Suprapubic skin (tissue), 4 donors: ENCODE measurements around the gene UACA. TPM values are rescaled to one million over a fixed set of nuclear protein-coding genes. Genes with fewer than 3 reads are reported as not detected.

Source experiments
- DNase-seq, 2 donors: peaks; one replicate each; pipeline ENCODE4 v3.0.0-alpha.2; 2019; ENCODE audit warnings: low spot score in 2 of 2
- H3K27ac ChIP-seq: fragments of 200-600 bp; sonication (generic); one replicate; pipeline ENCODE4 v1.5.1; 2019
- H3K27me3 ChIP-seq: fragments of 200-600 bp; sonication (generic); one replicate; pipeline ENCODE4 v1.5.1; 2019
- H3K36me3 ChIP-seq: fragments of 200-600 bp; sonication (generic); one replicate; pipeline ENCODE4 v1.5.1; 2019
- H3K4me1 ChIP-seq: fragments of 200-600 bp; sonication (generic); one replicate; pipeline ENCODE4 v1.5.1; 2019
- H3K4me3 ChIP-seq: fragments of 200-600 bp; sonication (generic); one replicate; pipeline ENCODE4 v1.5.1; 2019; ENCODE audit warnings: mild to moderate bottlenecking
- H3K9me3 ChIP-seq: fragments of 200-600 bp; sonication (generic); one replicate; pipeline ENCODE4 v1.5.1; 2019
- CTCF ChIP-seq, 2 donors: fragments of 200-600 bp in 1 of 2; fragments of 450-650 bp in 1 of 2; sonication (generic) in 1 of 2; IDR thresholded peaks; one replicate each; pipeline ENCODE4 v1.5.1; 2016 to 2019; ENCODE audit warnings: antibody characterized with exemption in 2 of 2, mild to moderate bottlenecking in 1 of 2, moderate library complexity in 1 of 2
- EP300 ChIP-seq: sonication (generic); formaldehyde crosslinking; IDR thresholded peaks from one replicate; pipeline ENCODE4 v1.6.1; 2017; ENCODE audit warnings: antibody characterized with exemption
- POLR2A ChIP-seq, 2 donors: fragments of 450-650 bp; IDR thresholded peaks; one replicate each; pipeline ENCODE4 v1.6.1; 2017; ENCODE audit warnings: antibody characterized with exemption in 2 of 2, mild to moderate bottlenecking in 2 of 2, moderate library complexity in 2 of 2
- POLR2AphosphoS5 ChIP-seq, 3 donors: sonication (generic); formaldehyde crosslinking; IDR thresholded peaks; one replicate each; pipeline ENCODE4 v1.6.1; 2017; ENCODE audit warnings: antibody characterized with exemption in 3 of 3
- WGBS: methylation state at CpG from one replicate; pipeline ENCODE4 v1.1.5; 2018; 5-methylcytosine and 5-hydroxymethylcytosine counted together
- total RNA-seq, 4 donors: library from RNA; depleted of rRNA; stranded (reverse); fragments of >200 nt; gene quantifications; one replicate each; pipeline ENCODE4 v1.1.0, GENCODE V29; 2016

The UACA gene
- total RNA-seq, 4 donors from 2014 or later = 23.4 to 97.8 (median 27.2) TPM

- no peak overlapping the region for H3K27ac ChIP-seq
- DNase-seq = no peak
- H3K4me3 ChIP-seq = no peak overlapping the region
- WGBS = 94% methylated on average over 3 of the region's 3 CpGs
- no peak for TF ChIP-seq EP300
- TF ChIP-seq POLR2AphosphoS5 (IDR thresholded peaks at IDR 0.05) = no peak
- no peak for TF ChIP-seq CTCF (IDR thresholded peaks at IDR 0.05)
- no peak for TF ChIP-seq POLR2A (IDR thresholded peaks at IDR 0.05)
- H3K27me3 ChIP-seq = no peaks in the 10 kb centered on the region
- H3K4me1 ChIP-seq = no peaks in the 10 kb centered on the region
- H3K36me3 ChIP-seq = peaks cover 36% of the 10 kb centered on the region
- H3K9me3 ChIP-seq = no peaks in the 10 kb centered on the region
Measured at GRCh38 chr15:70659662-70660061, 103.7 kb downstream of the UACA start.

- no peaks in the 10 kb centered on the region for H3K27me3 ChIP-seq
- no peaks in the 10 kb centered on the region for H3K4me1 ChIP-seq
- no peak overlapping the region for H3K4me3 ChIP-seq
- WGBS = 83% methylated on average over 3 of the region's 3 CpGs
- no peaks in the 10 kb centered on the region for H3K9me3 ChIP-seq
- DNase-seq = no peak
- TF ChIP-seq POLR2AphosphoS5 (IDR thresholded peaks at IDR 0.05) (no peak), EP300 (no peak), POLR2A (IDR thresholded peaks at IDR 0.05) (no peak), CTCF (IDR thresholded peaks at IDR 0.05) (no peak)
- H3K36me3 ChIP-seq = peaks cover 33% of the 10 kb centered on the region
- no peak overlapping the region for H3K27ac ChIP-seq
Measured at GRCh38 chr15:70658641-70659040, 104.7 kb downstream of the UACA start.

GRCh38 chr15:70653426-70653825, 109.9 kb downstream of the UACA start:
- no peak for TF ChIP-seq POLR2A (IDR thresholded peaks at IDR 0.05)
- no peak for TF ChIP-seq EP300
- TF ChIP-seq CTCF (IDR thresholded peaks at IDR 0.05) = no peak
- no peak for TF ChIP-seq POLR2AphosphoS5 (IDR thresholded peaks at IDR 0.05)
- H3K27me3 ChIP-seq = no peaks in the 10 kb centered on the region
- DNase-seq = no peak
- no peaks in the 10 kb centered on the region for H3K4me1 ChIP-seq
- no peaks in the 10 kb centered on the region for H3K9me3 ChIP-seq
- peaks cover 30% of the 10 kb centered on the region for H3K36me3 ChIP-seq
- WGBS = 94% methylated on average over 4 of the region's 4 CpGs
- H3K4me3 ChIP-seq = no peak overlapping the region
- no peak overlapping the region for H3K27ac ChIP-seq

- 93% methylated on average over 2 of the region's 2 CpGs for WGBS
- no peak for DNase-seq
- peaks cover 29% of the 10 kb centered on the region for H3K36me3 ChIP-seq
- H3K27me3 ChIP-seq = no peaks in the 10 kb centered on the region
- no peaks in the 10 kb centered on the region for H3K9me3 ChIP-seq
- H3K4me3 ChIP-seq = no peak overlapping the region
- H3K4me1 ChIP-seq = no peaks in the 10 kb centered on the region
- TF ChIP-seq CTCF (IDR thresholded peaks at IDR 0.05) (no peak), POLR2AphosphoS5 (IDR thresholded peaks at IDR 0.05) (no peak), EP300 (no peak), POLR2A (IDR thresholded peaks at IDR 0.05) (no peak)
- H3K27ac ChIP-seq = no peak overlapping the region
Measured at GRCh38 chr15:70652341-70652740, 111.0 kb downstream of the UACA start.

GRCh38 chr15:70651303-70651845, 112.0 kb downstream of the UACA start:
- Histone ChIP-seq H3K4me1 (no peaks in the 10 kb centered on the region), H3K27me3 (no peaks in the 10 kb centered on the region), H3K36me3 (peaks cover 19% of the 10 kb centered on the region), H3K27ac (no peak overlapping the region), H3K9me3 (no peaks in the 10 kb centered on the region), H3K4me3 (no peak overlapping the region)
- no peak for DNase-seq
- TF ChIP-seq CTCF (IDR thresholded peaks at IDR 0.05) (no peak), EP300 (no peak), POLR2A (IDR thresholded peaks at IDR 0.05) (no peak), POLR2AphosphoS5 (IDR thresholded peaks at IDR 0.05) (no peak)
- WGBS = 95% methylated on average over 2 of the region's 2 CpGs
